ENCODE results near the gene SIM2.

The SIM2 gene

DNA sequence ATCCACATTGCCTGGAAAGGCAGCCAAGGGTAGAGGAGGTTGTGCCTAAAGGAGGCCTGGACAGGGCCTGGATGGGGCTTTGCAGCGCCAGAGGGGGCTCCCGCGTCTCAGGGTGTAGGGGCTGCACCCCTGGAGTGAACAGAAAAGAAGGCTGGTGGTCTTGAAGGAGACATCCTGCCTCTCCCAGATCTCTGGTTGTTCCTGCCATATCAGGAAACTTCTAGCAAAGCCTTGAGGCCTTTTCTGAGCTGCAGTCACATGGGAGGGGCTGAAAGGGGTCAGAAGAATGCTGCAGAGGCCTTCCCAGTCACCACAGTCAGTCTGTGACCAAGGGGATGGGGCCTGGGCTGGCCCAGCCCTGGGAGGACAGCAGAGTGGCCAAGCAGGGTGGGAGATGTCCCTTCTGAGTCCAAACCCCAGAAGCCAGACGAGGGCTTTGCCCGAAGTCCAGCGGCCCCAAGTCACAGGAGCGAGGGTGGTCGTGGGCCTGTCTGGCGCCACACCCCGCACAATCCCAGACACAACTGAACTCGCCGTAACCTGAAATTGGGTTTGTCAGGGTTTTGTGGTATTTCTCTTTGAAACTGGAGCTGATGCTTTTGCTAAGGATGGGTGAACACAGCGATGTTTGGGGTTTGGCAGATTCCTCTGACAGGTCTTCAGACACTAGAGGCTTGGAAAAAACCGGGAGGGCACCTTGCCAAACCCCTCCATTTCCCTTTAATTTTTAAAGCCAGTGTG, 29.6 kb downstream of the SIM2 start:
- TF ChIP-seq FOXP2 (optimal IDR thresholded peaks at IDR 0.05; ENCODE audit: borderline replicate concordance, extremely low read depth, extremely low read length, insufficient read depth) (no peak), SIN3A (IDR thresholded peaks at IDR 0.05; ENCODE audit: borderline replicate concordance, insufficient read depth, low read length) (no peak)

DNA sequence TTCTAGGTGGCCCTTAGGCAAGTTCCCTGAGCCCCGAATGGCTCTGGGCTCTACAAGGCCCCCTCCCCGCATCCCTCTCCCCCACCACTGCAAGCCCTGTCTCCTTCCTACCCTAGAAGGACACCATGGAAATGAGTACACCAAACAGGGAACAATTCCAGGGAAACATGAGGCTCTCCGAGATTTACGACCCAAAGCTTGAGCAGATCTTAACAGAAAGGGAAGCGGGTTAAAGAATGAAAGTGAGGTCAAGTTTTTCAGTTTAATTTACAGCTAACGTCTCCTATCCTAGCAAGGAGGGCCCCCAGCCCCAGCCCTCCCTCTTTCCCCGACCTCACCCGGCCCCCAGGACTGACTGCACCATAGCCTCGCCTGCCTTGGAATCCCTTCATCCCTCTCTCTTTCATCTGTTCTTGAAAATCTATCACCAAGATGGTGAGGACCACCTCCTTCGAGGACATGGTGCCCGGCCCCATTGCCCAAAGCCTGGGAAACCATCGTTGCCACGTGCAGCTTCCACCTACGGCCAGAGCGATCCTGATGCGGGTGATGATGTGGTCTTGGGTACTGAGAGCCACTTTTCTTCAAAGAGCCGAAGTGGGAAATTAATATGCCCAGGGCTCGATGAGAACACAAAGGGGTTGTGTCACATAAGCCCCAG, 30.5 kb downstream of the SIM2 start:
- no peak for TF ChIP-seq SIN3A (IDR thresholded peaks at IDR 0.05; ENCODE audit: borderline replicate concordance, insufficient read depth, low read length)

DNA sequence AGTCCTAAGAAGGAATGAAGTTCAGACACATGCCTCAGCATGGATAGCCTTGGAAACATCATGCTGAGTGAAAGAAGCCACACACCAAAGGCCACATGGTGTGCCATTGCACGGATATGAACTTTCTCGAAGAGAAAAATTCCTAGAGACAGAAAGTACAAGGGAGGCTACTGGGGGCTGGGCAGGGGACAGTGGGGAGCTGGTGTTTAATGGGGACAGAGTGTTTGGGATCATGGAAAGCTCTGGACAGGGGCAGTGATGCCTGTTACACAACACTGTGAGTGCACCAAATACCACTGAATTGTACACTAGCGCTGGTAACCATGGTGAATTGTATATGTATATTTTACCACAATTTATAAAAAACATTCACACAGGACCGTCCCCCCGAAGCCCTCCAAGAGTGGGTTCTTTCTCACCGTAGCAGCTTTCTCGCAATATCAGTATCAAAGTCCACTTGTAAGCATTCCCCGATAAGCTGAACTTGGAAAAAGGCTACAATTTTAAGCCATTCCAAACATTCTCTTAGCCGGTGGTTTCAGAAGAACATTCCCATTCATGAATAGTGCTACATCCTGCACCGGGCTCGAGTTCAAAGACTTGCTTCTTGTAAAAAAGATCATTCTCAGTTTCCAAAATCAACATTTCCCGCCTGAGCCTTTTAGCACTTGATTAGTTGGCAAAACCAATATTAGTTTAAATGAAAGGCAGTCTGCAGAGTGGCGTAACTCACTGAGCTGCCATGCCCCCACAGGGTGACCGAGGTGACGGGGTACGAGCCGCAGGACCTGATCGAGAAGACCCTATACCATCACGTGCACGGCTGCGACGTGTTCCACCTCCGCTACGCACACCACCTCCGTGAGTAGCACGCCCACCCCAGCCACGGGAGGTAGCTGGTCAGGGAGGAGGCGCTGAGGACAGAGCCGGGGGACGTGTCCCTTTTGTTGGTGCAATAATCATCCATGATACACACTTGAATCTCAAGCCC, 31.7 kb downstream of the SIM2 start:
- TF ChIP-seq FOXP2 (optimal IDR thresholded peaks at IDR 0.05; ENCODE audit: borderline replicate concordance, extremely low read depth, extremely low read length, insufficient read depth) (no peak), POLR2AphosphoS5 (IDR thresholded peaks at IDR 0.05; ENCODE audit: low read depth, low read length) (no peak), SIN3A (IDR thresholded peaks at IDR 0.05; ENCODE audit: borderline replicate concordance, insufficient read depth, low read length) (no peak), TAF1 (IDR thresholded peaks at IDR 0.05; ENCODE audit: borderline replicate concordance, insufficient read depth, low read length) (no peak)
- TF ChIP-seq, protein P1, sequence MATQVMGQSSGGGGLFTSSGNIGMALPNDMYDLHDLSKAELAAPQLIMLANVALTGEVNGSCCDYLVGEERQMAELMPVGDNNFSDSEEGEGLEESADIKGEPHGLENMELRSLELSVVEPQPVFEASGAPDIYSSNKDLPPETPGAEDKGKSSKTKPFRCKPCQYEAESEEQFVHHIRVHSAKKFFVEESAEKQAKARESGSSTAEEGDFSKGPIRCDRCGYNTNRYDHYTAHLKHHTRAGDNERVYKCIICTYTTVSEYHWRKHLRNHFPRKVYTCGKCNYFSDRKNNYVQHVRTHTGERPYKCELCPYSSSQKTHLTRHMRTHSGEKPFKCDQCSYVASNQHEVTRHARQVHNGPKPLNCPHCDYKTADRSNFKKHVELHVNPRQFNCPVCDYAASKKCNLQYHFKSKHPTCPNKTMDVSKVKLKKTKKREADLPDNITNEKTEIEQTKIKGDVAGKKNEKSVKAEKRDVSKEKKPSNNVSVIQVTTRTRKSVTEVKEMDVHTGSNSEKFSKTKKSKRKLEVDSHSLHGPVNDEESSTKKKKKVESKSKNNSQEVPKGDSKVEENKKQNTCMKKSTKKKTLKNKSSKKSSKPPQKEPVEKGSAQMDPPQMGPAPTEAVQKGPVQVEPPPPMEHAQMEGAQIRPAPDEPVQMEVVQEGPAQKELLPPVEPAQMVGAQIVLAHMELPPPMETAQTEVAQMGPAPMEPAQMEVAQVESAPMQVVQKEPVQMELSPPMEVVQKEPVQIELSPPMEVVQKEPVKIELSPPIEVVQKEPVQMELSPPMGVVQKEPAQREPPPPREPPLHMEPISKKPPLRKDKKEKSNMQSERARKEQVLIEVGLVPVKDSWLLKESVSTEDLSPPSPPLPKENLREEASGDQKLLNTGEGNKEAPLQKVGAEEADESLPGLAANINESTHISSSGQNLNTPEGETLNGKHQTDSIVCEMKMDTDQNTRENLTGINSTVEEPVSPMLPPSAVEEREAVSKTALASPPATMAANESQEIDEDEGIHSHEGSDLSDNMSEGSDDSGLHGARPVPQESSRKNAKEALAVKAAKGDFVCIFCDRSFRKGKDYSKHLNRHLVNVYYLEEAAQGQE (IDR thresholded peaks at IDR 0.05; ENCODE audit: insufficient read depth in 1 of 2, low read depth in 2 of 2, low read length in 2 of 2): no peak

DNA sequence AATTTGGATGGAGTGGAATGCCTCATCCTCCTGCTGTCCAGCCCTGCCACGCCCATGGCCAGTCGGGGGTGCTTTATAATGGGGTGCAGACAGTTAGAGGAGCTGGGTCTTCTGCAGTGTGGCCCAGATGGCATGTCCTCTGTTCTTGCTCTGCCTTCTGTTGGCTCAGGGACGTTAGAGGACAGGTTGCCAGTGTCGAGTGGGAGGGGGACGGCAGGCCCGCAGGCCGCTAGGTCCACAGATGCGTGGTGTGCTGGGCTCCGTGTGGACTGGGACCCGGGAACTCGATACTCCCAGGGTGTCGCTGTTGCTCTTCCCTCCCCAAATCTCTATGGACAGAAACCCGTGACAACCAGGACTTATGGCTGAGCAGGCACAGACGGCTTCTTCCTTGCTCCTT, 33.3 kb downstream of the SIM2 start:
- TF ChIP-seq SIN3A (IDR thresholded peaks at IDR 0.05; ENCODE audit: borderline replicate concordance, insufficient read depth, low read length): no peak
- TF ChIP-seq FOXP2 (optimal IDR thresholded peaks at IDR 0.05; ENCODE audit: borderline replicate concordance, extremely low read depth, extremely low read length, insufficient read depth): no peak
- TF ChIP-seq, protein P1 (IDR thresholded peaks at IDR 0.05; ENCODE audit: insufficient read depth in 1 of 2, low read depth in 2 of 2, low read length in 2 of 2): no peak
- TF ChIP-seq POLR2AphosphoS5 (IDR thresholded peaks at IDR 0.05; ENCODE audit: low read depth, low read length): no peak
- no peak for TF ChIP-seq TAF1 (IDR thresholded peaks at IDR 0.05; ENCODE audit: borderline replicate concordance, insufficient read depth, low read length)

DNA sequence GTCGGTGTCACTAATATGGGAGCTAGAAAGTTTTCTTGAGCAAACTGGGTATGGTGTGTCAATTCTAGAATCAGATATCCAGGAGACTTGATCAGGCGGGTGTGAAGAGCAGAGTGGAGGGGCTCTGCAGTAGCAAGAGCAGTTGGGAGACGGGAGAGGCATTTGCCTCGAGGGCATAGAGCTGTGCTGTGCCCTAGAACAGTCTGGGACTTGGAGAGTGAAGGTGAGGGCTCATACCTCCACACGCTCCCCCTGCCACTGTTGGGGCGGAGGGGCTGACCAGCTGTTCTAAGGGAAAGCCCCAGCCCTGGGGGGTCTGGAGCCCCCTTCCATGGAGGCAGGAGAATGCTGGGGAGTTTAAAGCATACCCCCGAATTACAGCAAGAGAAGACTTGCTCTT, 33.8 kb downstream of the SIM2 start:
- TF ChIP-seq TAF1 (IDR thresholded peaks at IDR 0.05; ENCODE audit: borderline replicate concordance, insufficient read depth, low read length) (no peak), SIN3A (IDR thresholded peaks at IDR 0.05; ENCODE audit: borderline replicate concordance, insufficient read depth, low read length) (no peak), FOXP2 (optimal IDR thresholded peaks at IDR 0.05; ENCODE audit: borderline replicate concordance, extremely low read depth, extremely low read length, insufficient read depth) (no peak), POLR2AphosphoS5 (IDR thresholded peaks at IDR 0.05; ENCODE audit: low read depth, low read length) (no peak)
- TF ChIP-seq, protein P1 (IDR thresholded peaks at IDR 0.05; ENCODE audit: insufficient read depth in 1 of 2, low read depth in 2 of 2, low read length in 2 of 2): no peak

All from PFSK-1 (cell line).